Breast epithelium (tissue), 3 donors: ENCODE data around the gene UTP15.

Source experiments
- CTCF ChIP-seq, 3 donors: fragments of 450-650 bp; IDR thresholded peaks; one replicate each; pipeline ENCODE4 v1.5.1; 2016 to 2017; ENCODE audit warnings: antibody characterized with exemption in 3 of 3, mild to moderate bottlenecking in 3 of 3, moderate library complexity in 3 of 3
- POLR2AphosphoS5 ChIP-seq, 3 donors: sonication (generic); formaldehyde crosslinking; IDR thresholded peaks; one replicate each; pipeline ENCODE4 v1.6.1; 2017; ENCODE audit warnings: antibody characterized with exemption in 3 of 3

GRCh38 chr5:73529081-73529480 lies 36.5 kb upstream of the UTP15 start:
- TF ChIP-seq POLR2AphosphoS5 (IDR thresholded peaks at IDR 0.05): no peak
- TF ChIP-seq CTCF (IDR thresholded peaks at IDR 0.05): no peak
